Naive thymus-derived CD4-positive, alpha-beta T cell (primary cell): ENCODE results near the gene GNAL. TPM values are rescaled to one million over a fixed set of nuclear protein-coding genes. Genes with fewer than 3 reads are reported as not detected.

Source experiments
- ATAC-seq: fragments of 150-1000 bp; cut with Tn5 transposase; 2 replicates; pipeline ENCODE4 v1.10.0; 2021; ENCODE audit warnings: mild to moderate bottlenecking, moderate library complexity
- CTCF ChIA-PET: fragments of 350-600 bp; sonication (Branson Sonifier 250); formaldehyde crosslinking; loops from one replicate; lab custom pipeline; 2021; ENCODE audit warnings: antibody characterized with exemption; lab: Charles Lee
- POLR2A ChIA-PET: fragments of 350-600 bp; sonication (Branson Sonifier 250); formaldehyde crosslinking; loops from one replicate; lab custom pipeline; 2021; ENCODE audit warnings: antibody characterized with exemption, inconsistent platforms; lab: Charles Lee
- DNase-seq, 9 donors: peaks; one replicate each; pipeline versions ENCODE4 v3.0.0 to v3.0.0-alpha.2; 2020 to 2022; ENCODE audit warnings: mixed read lengths in 1 of 9
- H3K27ac ChIP-seq: one replicate; pipeline ENCODE4 v1.7.0; 2013; ENCODE audit warnings: mild to moderate bottlenecking, low read depth, low read length, moderate library complexity
- H3K27me3 ChIP-seq, 2 donors: one replicate each; pipeline ENCODE4 v1.7.0; 2013; ENCODE audit warnings: low read length in 2 of 2, mild to moderate bottlenecking in 2 of 2, moderate library complexity in 2 of 2; ENCODE audit not compliant: control insufficient read depth in 2 of 2, insufficient read depth in 2 of 2
- H3K36me3 ChIP-seq, 3 experiments: 1 replicate in 2 of 3; 2 replicates in 1 of 3; pipeline ENCODE4 v1.7.0; 2013; ENCODE audit warnings: low read length in 3 of 3, mild to moderate bottlenecking in 3 of 3, moderate library complexity in 1 of 3; ENCODE audit not compliant: insufficient read depth in 3 of 3, control insufficient read depth in 2 of 3
- H3K4me1 ChIP-seq, 2 donors: one replicate each; pipeline ENCODE4 v1.7.0; 2013; ENCODE audit warnings: low read length in 2 of 2, mild to moderate bottlenecking in 2 of 2, moderate library complexity in 1 of 2; ENCODE audit not compliant: control insufficient read depth in 2 of 2, insufficient read depth in 2 of 2
- H3K4me3 ChIP-seq: 2 replicates; pipeline ENCODE4 v1.7.0; 2013; ENCODE audit warnings: mild to moderate bottlenecking, low read length
- H3K9me3 ChIP-seq, 3 experiments: 1 replicate in 2 of 3; 2 replicates in 1 of 3; pipeline ENCODE4 v1.7.0; 2013; ENCODE audit warnings: low read length in 3 of 3; ENCODE audit not compliant: control insufficient read depth in 2 of 3
- H3K27ac Mint-ChIP-seq, 9 donors: one replicate each; pipeline ENCODE4 v1.8.0; 2020 to 2022; ENCODE audit warnings: mixed read lengths in 9 of 9, mild to moderate bottlenecking in 8 of 9, moderate library complexity in 5 of 9, inconsistent platforms in 2 of 9
- H3K27me3 Mint-ChIP-seq, 5 donors: one replicate each; pipeline ENCODE4 v1.8.0; 2021 to 2022; ENCODE audit warnings: mixed read lengths in 5 of 5, mild to moderate bottlenecking in 1 of 5
- H3K36me3 Mint-ChIP-seq, 5 donors: one replicate each; pipeline ENCODE4 v1.8.0; 2020 to 2022; ENCODE audit warnings: mixed read lengths in 5 of 5, mild to moderate bottlenecking in 3 of 5, inconsistent platforms in 1 of 5
- H3K4me1 Mint-ChIP-seq, 7 donors: one replicate each; pipeline ENCODE4 v1.8.0; 2020 to 2022; ENCODE audit warnings: mixed read lengths in 7 of 7, mild to moderate bottlenecking in 3 of 7, inconsistent platforms in 1 of 7
- H3K4me3 Mint-ChIP-seq, 10 donors: one replicate each; pipeline ENCODE4 v1.8.0; 2020 to 2022; ENCODE audit warnings: mild to moderate bottlenecking in 10 of 10, mixed read lengths in 10 of 10, moderate library complexity in 6 of 10, inconsistent platforms in 2 of 10
- H3K9me3 Mint-ChIP-seq, 11 donors: one replicate each; pipeline ENCODE4 v1.8.0; 2020 to 2022; ENCODE audit warnings: mixed read lengths in 11 of 11, mild to moderate bottlenecking in 4 of 11, inconsistent platforms in 1 of 11, moderate library complexity in 1 of 11
- intact Hi-C, 2 donors: fragments of 100-400 bp; cut with micrococcal nuclease; formaldehyde crosslinking; loops; one replicate each; pipeline ENCODE4 v1.15.1; 2023
- polyA plus RNA-seq, 2 donors: library from polyadenylated mRNA; unstranded; fragments of 300-500 nt; fragmentation: Illumina TruSeq; gene quantifications; one replicate each; pipeline ENCODE4 v1.2.3, GENCODE V29; 2021
- total RNA-seq, 6 experiments: library from RNA in 5 of 6; stranded (reverse) in 5 of 6; gene quantifications; 1 replicate in 5 of 6; 2 replicates in 1 of 6; pipeline ENCODE4 v1.2.3 and lab custom pipeline; 2021 to 2026

Gene GNAL
- total and polyA plus RNA-seq, 7 experiments from 2014 or later = 0.09 to 1.4 (median 0.67) TPM

DNA sequence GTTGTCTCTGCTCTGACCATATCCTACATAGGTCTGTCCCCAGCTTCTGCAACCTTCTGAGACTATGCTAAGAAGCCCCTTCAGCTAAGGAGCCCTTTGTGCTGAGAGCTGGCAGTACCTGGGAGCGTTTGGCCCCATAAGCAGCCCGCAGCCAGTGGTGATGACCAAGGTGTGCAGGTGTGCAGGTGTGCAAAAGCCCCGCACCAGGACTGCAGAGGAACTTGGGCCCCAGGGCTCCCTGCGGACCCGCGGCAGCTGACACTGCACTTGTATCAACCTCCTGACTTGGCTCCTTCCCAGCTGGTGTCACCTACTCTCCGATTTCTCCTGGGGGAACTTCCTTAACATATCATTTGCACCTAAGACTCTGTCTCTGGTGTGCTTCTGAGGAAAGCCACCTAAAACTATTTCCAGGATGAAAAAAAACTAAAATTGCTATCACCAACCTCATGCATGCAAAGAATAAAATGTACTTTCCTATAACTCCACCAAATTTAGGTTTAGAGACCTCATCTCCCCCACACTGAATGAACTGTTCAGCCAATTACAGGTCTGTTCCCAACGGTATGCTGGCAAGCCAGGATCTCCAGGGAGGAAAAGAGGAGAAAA, 16.1 kb upstream of the GNAL start:
- Mint-ChIP-seq H3K4me1 (peaks cover 0 to 1% (median 0%) of the 10 kb centered on the region in 7 donors), H3K27me3 (peaks cover 2 to 64% (median 29%) of the 10 kb centered on the region in 5 donors)
- POLR2A ChIA-PET = no interaction called here

DNA sequence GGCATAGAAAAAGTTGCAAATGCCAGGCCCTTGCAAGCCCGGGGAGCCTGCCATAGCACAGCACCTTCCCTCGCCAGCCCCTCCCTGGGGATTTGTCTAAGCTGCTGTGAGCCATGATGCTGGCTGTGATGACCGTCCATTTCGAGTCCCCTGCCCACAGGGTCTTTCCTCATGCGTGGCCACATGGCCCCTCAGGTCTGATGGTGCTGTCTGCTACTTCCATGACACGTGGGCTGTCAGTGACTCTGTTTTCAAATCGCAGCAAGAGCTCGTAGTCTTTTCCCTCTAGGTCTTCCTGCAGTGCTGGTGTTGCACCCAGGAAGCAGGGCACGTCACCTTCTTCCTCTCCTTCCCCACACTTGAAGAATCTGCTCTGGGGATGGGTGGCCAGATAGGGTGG, 15.5 kb upstream of the GNAL start:
- no peak for ATAC-seq
- POLR2A ChIA-PET = no interaction called here

More for the DNA sequence above, 16.1 kb upstream of the GNAL start:
- CTCF ChIA-PET = no interaction called here
- Histone ChIP-seq H3K27ac (no peak overlapping the region), H3K27me3 (no peaks in the 10 kb centered on the region), H3K9me3 (no peaks in the 10 kb centered on the region), H3K4me3 (no peak overlapping the region), H3K36me3 (no peaks in the 10 kb centered on the region), H3K4me1 (no peaks in the 10 kb centered on the region)
- Mint-ChIP-seq H3K27ac (no peak overlapping the region), H3K9me3 (peaks cover 0 to 4% (median 0%) of the 10 kb centered on the region in 11 donors), H3K36me3 (no peaks in the 10 kb centered on the region), H3K4me3 (no peak overlapping the region)
- DNase-seq = no peak
- no peak for ATAC-seq
- intact Hi-C loops = no loop called here

GRCh38 chr18:11674119-11674518, 14.9 kb upstream of the GNAL start:
- no peaks in the 10 kb centered on the region for H3K36me3 ChIP-seq
- no peaks in the 10 kb centered on the region for H3K36me3 Mint-ChIP-seq
- H3K27me3 ChIP-seq = no peaks in the 10 kb centered on the region
- DNase-seq (no peak), ATAC-seq (no peak)
- no peaks in the 10 kb centered on the region for H3K4me1 ChIP-seq
- no peaks in the 10 kb centered on the region for H3K9me3 ChIP-seq
- peaks cover 0 to 4% (median 0%) of the 10 kb centered on the region in 11 donors for H3K9me3 Mint-ChIP-seq
- intact Hi-C loops = no loop called here
- H3K27ac Mint-ChIP-seq = no peak overlapping the region
- no peak overlapping the region for H3K4me3 Mint-ChIP-seq
- no peak overlapping the region for H3K27ac ChIP-seq
- H3K4me1 Mint-ChIP-seq = peaks cover 0 to 1% (median 0%) of the 10 kb centered on the region in 7 donors
- no peak overlapping the region for H3K4me3 ChIP-seq
- CTCF ChIA-PET = no interaction called here
- H3K27me3 Mint-ChIP-seq = peaks cover 4 to 76% (median 20%) of the 10 kb centered on the region in 5 donors
- POLR2A ChIA-PET = no interaction called here

More for the DNA sequence above, 15.5 kb upstream of the GNAL start:
- DNase-seq = no peak
- no peak overlapping the region for H3K4me3 ChIP-seq
- no peaks in the 10 kb centered on the region for H3K4me1 ChIP-seq
- H3K27ac ChIP-seq = no peak overlapping the region
- Mint-ChIP-seq H3K4me3 (no peak overlapping the region), H3K27ac (no peak overlapping the region), H3K9me3 (peaks cover 0 to 4% (median 0%) of the 10 kb centered on the region in 11 donors), H3K36me3 (no peaks in the 10 kb centered on the region), H3K4me1 (peaks cover 0 to 1% (median 0%) of the 10 kb centered on the region in 7 donors), H3K27me3 (peaks cover 2 to 71% (median 24%) of the 10 kb centered on the region in 5 donors)
- no peaks in the 10 kb centered on the region for H3K27me3 ChIP-seq
- no peaks in the 10 kb centered on the region for H3K36me3 ChIP-seq
- intact Hi-C loops = no loop called here
- H3K9me3 ChIP-seq = no peaks in the 10 kb centered on the region
- CTCF ChIA-PET = no interaction called here

DNA sequence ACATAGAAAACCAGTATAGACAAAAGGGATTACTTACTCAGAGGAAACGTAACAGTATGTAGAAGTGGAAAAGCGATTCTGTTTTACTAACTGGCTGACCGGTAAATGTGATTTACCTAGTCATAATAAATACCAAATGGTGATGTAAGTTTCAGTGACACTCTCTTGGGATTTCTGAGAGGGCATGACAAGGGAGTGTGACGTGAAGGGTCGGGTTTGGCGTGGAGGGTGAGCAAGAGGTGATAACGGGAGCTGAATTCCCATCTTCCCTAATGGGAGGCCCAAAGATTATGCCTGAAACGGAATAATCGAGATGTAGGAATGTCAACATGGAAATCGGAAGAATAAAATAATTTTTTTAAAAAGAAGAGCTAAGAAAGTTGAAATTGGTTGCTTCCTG, 12.7 kb upstream of the GNAL start:
- no peaks in the 10 kb centered on the region for H3K9me3 ChIP-seq
- H3K27ac Mint-ChIP-seq = no peak overlapping the region
- no peak overlapping the region for H3K27ac ChIP-seq
- DNase-seq (no peak), ATAC-seq (no peak)
- ChIA-PET CTCF (no interaction called here), POLR2A (no interaction called here)
- H3K36me3 ChIP-seq = no peaks in the 10 kb centered on the region
- peaks cover 12 to 71% (median 30%) of the 10 kb centered on the region in 5 donors for H3K27me3 Mint-ChIP-seq
- no peaks in the 10 kb centered on the region for H3K27me3 ChIP-seq
- no peak overlapping the region for H3K4me3 ChIP-seq
- peaks cover 0 to 1% (median 0%) of the 10 kb centered on the region in 7 donors for H3K4me1 Mint-ChIP-seq
- no peak overlapping the region for H3K4me3 Mint-ChIP-seq
- no peaks in the 10 kb centered on the region for H3K36me3 Mint-ChIP-seq
- intact Hi-C loops = no loop called here
- peaks cover 0 to 4% (median 0%) of the 10 kb centered on the region in 11 donors for H3K9me3 Mint-ChIP-seq
- no peaks in the 10 kb centered on the region for H3K4me1 ChIP-seq

GRCh38 chr18:11676867-11677266, 12.2 kb upstream of the GNAL start:
- no peak overlapping the region for H3K27ac ChIP-seq
- H3K9me3 Mint-ChIP-seq = peaks cover 0 to 4% (median 0%) of the 10 kb centered on the region in 11 donors
- no peak overlapping the region for H3K27ac Mint-ChIP-seq
- no peaks in the 10 kb centered on the region for H3K9me3 ChIP-seq
- DNase-seq = no peak
- H3K27me3 ChIP-seq = no peaks in the 10 kb centered on the region
- H3K4me3 ChIP-seq = no peak overlapping the region
- H3K27me3 Mint-ChIP-seq = peaks cover 12 to 70% (median 31%) of the 10 kb centered on the region in 5 donors
- CTCF ChIA-PET = no interaction called here
- H3K36me3 Mint-ChIP-seq = no peaks in the 10 kb centered on the region
- H3K36me3 ChIP-seq = no peaks in the 10 kb centered on the region
- intact Hi-C loops = no loop called here
- ATAC-seq = no peak
- H3K4me1 Mint-ChIP-seq = peaks cover 0 to 1% (median 0%) of the 10 kb centered on the region in 7 donors
- H3K4me3 Mint-ChIP-seq = no peak overlapping the region
- POLR2A ChIA-PET = no interaction called here
- no peaks in the 10 kb centered on the region for H3K4me1 ChIP-seq

- H3K36me3 ChIP-seq = no peaks in the 10 kb centered on the region
- H3K9me3 ChIP-seq = no peaks in the 10 kb centered on the region
- peaks cover 0 to 1% (median 0%) of the 10 kb centered on the region in 7 donors for H3K4me1 Mint-ChIP-seq
- no peak for ATAC-seq
- H3K4me3 ChIP-seq = no peak overlapping the region
- no peaks in the 10 kb centered on the region for H3K36me3 Mint-ChIP-seq
- intact Hi-C loops = no loop called here
- no peak overlapping the region for H3K27ac Mint-ChIP-seq
- H3K27me3 ChIP-seq = no peaks in the 10 kb centered on the region
- H3K27me3 Mint-ChIP-seq = peaks cover 22 to 60% (median 35%) of the 10 kb centered on the region in 5 donors
- H3K4me1 ChIP-seq = no peaks in the 10 kb centered on the region
- CTCF ChIA-PET = no interaction called here
- no peak for DNase-seq
- H3K27ac ChIP-seq = no peak overlapping the region
- H3K9me3 Mint-ChIP-seq = peaks cover 0 to 5% (median 0%) of the 10 kb centered on the region in 11 donors
- no peak overlapping the region for H3K4me3 Mint-ChIP-seq
- POLR2A ChIA-PET = no interaction called here
Measured at GRCh38 chr18:11678211-11678610, 10.9 kb upstream of the GNAL start.
